IMR-90 (cell line): Measurements from ENCODE around the gene NCBP2.

Experiments used
- BHLHE40 ChIP-seq: fragments of 150-350 bp; IDR thresholded peaks from 2 replicates; pipeline ENCODE4 v1.6.1; 2016; ENCODE audit warnings: mild to moderate bottlenecking, low read depth, low read length
- CEBPB ChIP-seq: IDR thresholded peaks from 2 replicates; pipeline ENCODE4 v1.6.1; 2012; ENCODE audit warnings: low read depth, low read length, improper control_type of control experiment
- CTCF ChIP-seq: conservative IDR thresholded peaks from 2 replicates; pipeline ENCODE4 v1.5.1; 2012; ENCODE audit warnings: mild to moderate bottlenecking, low read depth, low read length, improper control_type of control experiment
- FOS ChIP-seq: fragments of 150-350 bp; IDR thresholded peaks from 2 replicates; pipeline ENCODE4 v1.6.1; 2016; ENCODE audit warnings: low read depth, low read length
- MXI1 ChIP-seq: IDR thresholded peaks from 2 replicates; pipeline ENCODE4 v1.6.1; 2012; ENCODE audit warnings: low read depth, mild to moderate bottlenecking, low read length, moderate library complexity, borderline replicate concordance
- NFE2L2 ChIP-seq: fragments of 150-350 bp; IDR thresholded peaks from 2 replicates; pipeline ENCODE4 v1.6.1; 2016; ENCODE audit warnings: low read depth, mild to moderate bottlenecking, low read length
- POLR2A ChIP-seq: IDR thresholded peaks from 2 replicates; pipeline ENCODE4 v1.6.1; 2012; ENCODE audit warnings: mild to moderate bottlenecking, low read depth, low read length
- RAD21 ChIP-seq: IDR thresholded peaks from 2 replicates; pipeline ENCODE4 v1.6.1; 2012; ENCODE audit warnings: low read length, improper control_type of control experiment
- RCOR1 ChIP-seq: IDR thresholded peaks from 2 replicates; pipeline ENCODE4 v1.6.1; 2012; ENCODE audit warnings: mild to moderate bottlenecking, low read length, improper control_type of control experiment; ENCODE audit not compliant: insufficient replicate concordance
- SMC3 ChIP-seq: fragments of 150-350 bp; IDR thresholded peaks from 2 replicates; pipeline ENCODE4 v1.6.1; 2016; ENCODE audit warnings: low read depth, mild to moderate bottlenecking, antibody characterized with exemption, low read length, moderate library complexity
- TF ChIP-seq, protein P1 (sequence below): fragments of 150-350 bp; IDR thresholded peaks from 2 replicates; pipeline ENCODE4 v1.6.1; 2017; ENCODE audit warnings: mild to moderate bottlenecking, antibody characterized with exemption, low read length, low read depth
- TF ChIP-seq, protein P2 (sequence below): fragments of 150-350 bp; IDR thresholded peaks from 2 replicates; pipeline ENCODE4 v1.6.1; 2016; ENCODE audit warnings: low read depth, mild to moderate bottlenecking, low read length, moderate library complexity, borderline replicate concordance

- no peak for TF ChIP-seq RAD21
- no peak for TF ChIP-seq CTCF
- TF ChIP-seq POLR2A = no peak
- TF ChIP-seq, protein P1, sequence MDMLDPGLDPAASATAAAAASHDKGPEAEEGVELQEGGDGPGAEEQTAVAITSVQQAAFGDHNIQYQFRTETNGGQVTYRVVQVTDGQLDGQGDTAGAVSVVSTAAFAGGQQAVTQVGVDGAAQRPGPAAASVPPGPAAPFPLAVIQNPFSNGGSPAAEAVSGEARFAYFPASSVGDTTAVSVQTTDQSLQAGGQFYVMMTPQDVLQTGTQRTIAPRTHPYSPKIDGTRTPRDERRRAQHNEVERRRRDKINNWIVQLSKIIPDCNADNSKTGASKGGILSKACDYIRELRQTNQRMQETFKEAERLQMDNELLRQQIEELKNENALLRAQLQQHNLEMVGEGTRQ = no peak
- no peak for TF ChIP-seq SMC3
- no peak for TF ChIP-seq CEBPB
- no peak for TF ChIP-seq FOS
- TF ChIP-seq RCOR1 = no peak
- TF ChIP-seq, protein P2, sequence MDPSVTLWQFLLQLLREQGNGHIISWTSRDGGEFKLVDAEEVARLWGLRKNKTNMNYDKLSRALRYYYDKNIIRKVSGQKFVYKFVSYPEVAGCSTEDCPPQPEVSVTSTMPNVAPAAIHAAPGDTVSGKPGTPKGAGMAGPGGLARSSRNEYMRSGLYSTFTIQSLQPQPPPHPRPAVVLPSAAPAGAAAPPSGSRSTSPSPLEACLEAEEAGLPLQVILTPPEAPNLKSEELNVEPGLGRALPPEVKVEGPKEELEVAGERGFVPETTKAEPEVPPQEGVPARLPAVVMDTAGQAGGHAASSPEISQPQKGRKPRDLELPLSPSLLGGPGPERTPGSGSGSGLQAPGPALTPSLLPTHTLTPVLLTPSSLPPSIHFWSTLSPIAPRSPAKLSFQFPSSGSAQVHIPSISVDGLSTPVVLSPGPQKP = no peak
- TF ChIP-seq MXI1 = no peak
- TF ChIP-seq BHLHE40 = no peak
- TF ChIP-seq NFE2L2 = no peak
These were observed 33.0 kb upstream of the NCBP2 start for GRCh38 chr3:196975349-196975748.
